Thyroid gland (tissue), 4 donors: ENCODE results near the gene ASB15. TPM values are rescaled to one million over a fixed set of nuclear protein-coding genes. Genes with fewer than 3 reads are reported as not detected.

Source experiments
- DNase-seq, 2 donors: peaks; one replicate each; pipeline ENCODE4 v3.0.0-alpha.2; 2019
- H3K27ac ChIP-seq, 3 donors: fragments of 200-600 bp; sonication (generic); 1 replicate in 2 of 3; 2 replicates in 1 of 3; pipeline ENCODE4 v1.5.1; 2016 to 2019; ENCODE audit warnings: mild to moderate bottlenecking in 1 of 3, moderate library complexity in 1 of 3
- H3K27me3 ChIP-seq: fragments of 200-600 bp; sonication (generic); one replicate; pipeline ENCODE4 v1.5.1; 2019
- H3K36me3 ChIP-seq, 2 donors: fragments of 200-600 bp; sonication (generic); one replicate each; pipeline ENCODE4 v1.5.1; 2016 to 2019
- H3K4me1 ChIP-seq, 2 donors: fragments of 200-600 bp; sonication (generic); one replicate each; pipeline ENCODE4 v1.5.1; 2017 to 2019
- H3K4me3 ChIP-seq, 3 donors: fragments of 200-600 bp; sonication (generic); replicated peaks in 1 of 3; 1 replicate in 2 of 3; 2 replicates in 1 of 3; pipeline ENCODE4 v1.5.1; 2016; ENCODE audit warnings: mild to moderate bottlenecking in 1 of 3
- H3K9me3 ChIP-seq: fragments of 200-600 bp; sonication (generic); one replicate; pipeline ENCODE4 v1.5.1; 2017
- CTCF ChIP-seq, 6 experiments: fragments of 200-600 bp in 3 of 6; fragments of 450-650 bp in 3 of 6; sonication (generic) in 3 of 6; IDR thresholded peaks; one replicate each; pipeline ENCODE4 v1.5.1; 2016 to 2019; ENCODE audit warnings: antibody characterized with exemption in 6 of 6, mild to moderate bottlenecking in 2 of 6, inconsistent platforms in 1 of 6, moderate library complexity in 1 of 6
- POLR2A ChIP-seq, 2 donors: fragments of 450-650 bp; IDR thresholded peaks; one replicate each; pipeline ENCODE4 v1.6.1; 2017; ENCODE audit warnings: antibody characterized with exemption in 2 of 2, mild to moderate bottlenecking in 2 of 2, moderate library complexity in 1 of 2
- WGBS, 2 donors: methylation state at CpG; one replicate each; pipeline ENCODE4 v1.1.5; 2017; 5-methylcytosine and 5-hydroxymethylcytosine counted together
- intact Hi-C: fragments of 100-400 bp; cut with DNase I; formaldehyde crosslinking; loops from one replicate; pipeline ENCODE4 v1.15.1; 2023
- total RNA-seq, 4 donors: library from RNA; depleted of rRNA; stranded (reverse); fragments of >200 nt; gene quantifications; one replicate each; pipeline ENCODE4 v1.2.3, GENCODE V29; 2016

ASB15 gene
- total RNA-seq, 4 donors from 2014 or later, result not detected

- WGBS, 2 donors, result 95 to 99% methylated on average over 2 of the region's 2 CpGs
- intact Hi-C loops, result no loop called here
Measured at GRCh38 chr7:123687161-123687560, 85.5 kb downstream of the ASB15 start.

GRCh38 chr7:123687727-123688126 is 86.1 kb downstream of the ASB15 start:
- TF ChIP-seq CTCF (IDR thresholded peaks at IDR 0.05) (no peak), POLR2A (IDR thresholded peaks at IDR 0.05) (no peak)
- WGBS, 2 donors, result 94 to 97% methylated on average over 1 of the region's 1 CpG
- peaks cover 0 to 5% of the 10 kb centered on the region in 2 donors for H3K4me1 ChIP-seq
- H3K9me3 ChIP-seq, result no peaks in the 10 kb centered on the region
- H3K27ac ChIP-seq, result no peak overlapping the region
- H3K27me3 ChIP-seq, result no peaks in the 10 kb centered on the region
- no peak overlapping the region for H3K4me3 ChIP-seq
- intact Hi-C loops, result no loop called here
- H3K36me3 ChIP-seq, result peaks cover 0 to 8% of the 10 kb centered on the region in 2 donors
- DNase-seq, result no peak

More at GRCh38 chr7:123687161-123687560, 85.5 kb downstream of the ASB15 start:
- no peak for DNase-seq
- TF ChIP-seq POLR2A (IDR thresholded peaks at IDR 0.05) (no peak), CTCF (IDR thresholded peaks at IDR 0.05) (no peak)
- no peaks in the 10 kb centered on the region for H3K9me3 ChIP-seq
- no peak overlapping the region for H3K4me3 ChIP-seq
- H3K36me3 ChIP-seq, result peaks cover 0 to 3% of the 10 kb centered on the region in 2 donors
- H3K27me3 ChIP-seq, result no peaks in the 10 kb centered on the region
- H3K27ac ChIP-seq, result no peak overlapping the region
- H3K4me1 ChIP-seq, result peaks cover 2 to 9% of the 10 kb centered on the region in 2 donors

Other genes starting within 250 kb of the ASB15 start
- gene IQUB, start 67.2 kb upstream of the ASB15 start, total RNA-seq, result 10 to 100 TPM in 3 of 4 donors, 1 to 10 TPM in 1; 5.4 to 11.7 (median 11.5) TPM
- gene NDUFA5, start 44.0 kb upstream of the ASB15 start, total RNA-seq, result 100 to 1,000 TPM; 107 to 129 (median 124) TPM
- gene LMOD2, start 54.0 kb downstream of the ASB15 start, total RNA-seq, result not detected
- gene WASL, start 147.2 kb downstream of the ASB15 start, total RNA-seq, result 10 to 100 TPM; 48.1 to 61.6 (median 55.4) TPM
- gene HYAL4, start 243.3 kb downstream of the ASB15 start, total RNA-seq, result under 1 TPM in 2 of 4 donors, not detected in 2; 0.13 to 0.89 TPM